NCI-H510A treated with DMSO at 0.1 percent for 48 hours (cell line): ENCODE data around the gene NEU2.

ENCODE experiments used
- DNase-seq: peaks from one replicate; lab custom pipeline; 2025; lab: John Stamatoyannopoulos, UW

The NEU2 gene

GRCh38 chr2:233076749-233077148 lies 44.3 kb downstream of the NEU2 start:
- no peak for DNase-seq

- no peak for DNase-seq
These were observed 47.0 kb downstream of the NEU2 start for GRCh38 chr2:233079473-233079877.

DNA sequence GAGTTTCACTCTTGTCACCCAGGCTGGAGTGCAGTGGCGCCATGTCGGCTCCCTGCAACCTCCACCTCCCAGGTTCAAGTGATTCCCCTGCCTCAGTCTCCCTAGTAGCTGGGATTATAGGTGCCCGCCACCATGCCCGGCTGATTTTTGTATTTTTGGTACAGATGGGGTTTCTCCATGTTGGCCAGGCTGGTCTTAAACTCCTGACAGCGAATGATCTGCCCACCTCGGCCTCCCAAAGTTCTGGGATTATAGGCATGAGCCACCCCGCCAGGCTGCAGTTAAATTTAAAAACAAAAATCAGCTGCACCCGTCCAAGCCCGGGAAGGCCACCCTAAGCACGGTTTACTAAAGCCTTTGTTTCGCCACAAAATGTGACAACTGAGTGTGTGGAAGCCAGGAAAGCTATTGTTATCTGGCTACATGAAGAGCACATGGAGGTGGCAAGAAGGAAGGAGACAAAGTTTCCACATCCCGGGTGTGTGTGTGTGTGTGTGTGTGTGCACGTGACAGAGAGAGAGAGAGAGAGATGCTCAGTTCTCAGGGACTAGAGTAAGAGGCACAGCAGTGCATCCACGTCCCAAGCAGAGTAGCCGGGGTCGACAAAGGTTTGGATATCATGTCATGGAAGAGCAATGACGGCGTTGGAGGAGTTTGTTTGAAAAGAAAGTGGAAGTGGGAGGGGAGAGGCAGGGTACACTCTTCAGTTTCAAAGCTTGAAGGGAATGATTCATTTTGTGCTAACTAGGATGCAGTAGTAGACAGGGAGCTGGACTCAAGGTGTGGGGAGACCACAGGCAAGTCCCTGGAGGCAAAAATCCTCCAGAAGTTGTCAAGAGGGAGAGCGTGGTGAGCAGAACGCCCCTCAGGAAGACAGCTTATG lies 47.7 kb downstream of the NEU2 start:
- no peak for DNase-seq

GRCh38 chr2:233080836-233081229 lies 48.4 kb downstream of the NEU2 start:
- no peak for DNase-seq

DNA sequence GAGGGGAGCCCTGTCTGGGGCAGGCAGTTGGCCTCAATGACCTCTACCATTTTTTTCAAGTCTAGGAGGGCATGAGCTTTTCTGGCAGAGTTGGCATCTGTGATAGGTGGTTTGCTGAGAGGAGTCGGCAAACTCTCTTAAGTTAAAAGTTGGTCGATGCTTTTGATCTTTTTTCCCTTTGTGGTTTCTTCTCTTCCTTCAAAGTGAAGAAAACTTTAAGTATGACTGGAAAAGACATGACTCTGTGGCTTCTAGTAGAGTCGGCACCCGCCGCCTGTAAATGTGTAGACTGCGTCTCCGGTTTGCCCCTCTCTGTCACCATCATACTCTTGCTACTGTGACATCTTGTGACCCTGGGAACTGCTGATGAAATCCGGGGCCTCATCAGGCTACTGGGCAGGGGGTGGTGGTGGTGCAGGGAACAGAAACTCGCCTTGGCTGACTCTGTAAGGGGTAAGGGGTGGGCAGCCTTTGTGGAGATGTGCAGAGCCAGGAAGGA lies 48.8 kb downstream of the NEU2 start:
- DNase-seq: no peak

DNA sequence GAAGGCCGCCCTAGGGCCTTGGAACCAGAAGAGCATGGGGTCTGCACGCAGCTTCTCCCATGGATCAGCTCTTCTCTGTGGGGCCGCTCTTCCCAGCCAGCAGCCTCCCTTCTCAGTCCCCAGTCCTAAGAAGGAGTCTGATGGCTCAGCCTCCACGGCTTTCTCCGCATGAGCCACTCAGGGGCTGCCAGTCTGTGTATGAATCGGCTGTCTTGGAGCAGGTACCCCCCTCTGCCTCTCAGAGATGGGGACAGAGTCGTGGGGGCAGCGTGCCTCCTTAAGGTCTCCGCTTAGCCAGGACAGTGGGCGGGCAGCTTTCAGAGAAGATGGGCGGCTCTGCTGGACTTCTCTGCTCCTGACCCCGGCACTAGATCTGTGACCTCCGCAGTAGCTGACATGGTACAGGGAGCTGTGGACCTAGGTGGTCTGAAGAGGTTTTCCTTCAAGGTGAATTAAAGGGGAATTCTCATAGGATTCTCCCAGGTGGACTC lies 49.3 kb downstream of the NEU2 start:
- no peak for DNase-seq

- no peak for DNase-seq
These were observed 49.9 kb downstream of the NEU2 start for GRCh38 chr2:233082222-233082930.

DNA sequence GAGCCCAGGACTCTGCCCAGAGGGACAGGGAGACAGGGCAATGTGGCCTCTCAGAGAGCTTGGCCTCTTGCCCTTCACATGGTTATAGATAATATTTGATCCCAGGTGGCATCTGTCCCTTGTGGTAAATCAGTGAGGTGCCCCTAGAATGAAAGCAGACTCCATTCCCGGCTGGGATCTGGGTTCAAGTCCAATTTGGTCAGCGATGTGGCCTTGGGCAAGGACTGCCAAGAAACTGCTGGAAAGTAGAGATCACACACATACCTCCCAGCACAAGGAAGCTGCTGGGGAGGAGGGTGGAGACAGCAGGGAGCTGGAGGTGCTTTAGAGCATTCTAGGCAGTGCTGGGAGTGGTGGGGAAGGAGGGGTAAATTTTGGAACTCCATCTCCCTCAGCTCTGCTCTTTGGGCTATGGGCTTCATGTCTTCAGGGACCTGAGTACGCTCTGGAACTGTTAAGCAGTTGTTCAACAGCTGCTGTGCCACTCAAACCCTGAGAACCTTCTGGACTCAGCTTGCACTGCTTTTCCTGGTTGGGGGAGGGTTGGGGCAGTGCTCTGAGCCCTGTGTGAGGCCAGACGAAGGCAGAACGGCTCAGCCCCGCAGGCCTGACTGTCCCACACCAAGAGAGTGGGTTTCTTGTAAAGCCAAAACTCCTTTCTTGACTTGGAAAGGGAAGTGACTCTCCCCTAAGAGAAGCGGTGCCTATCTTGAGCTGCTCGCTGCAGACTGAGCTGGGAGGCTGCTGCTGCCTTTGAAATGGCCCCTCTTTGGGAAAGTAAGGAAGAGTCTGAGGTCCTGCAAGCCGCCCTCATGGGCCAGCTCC lies 50.7 kb downstream of the NEU2 start:
- DNase-seq: no peak

DNA sequence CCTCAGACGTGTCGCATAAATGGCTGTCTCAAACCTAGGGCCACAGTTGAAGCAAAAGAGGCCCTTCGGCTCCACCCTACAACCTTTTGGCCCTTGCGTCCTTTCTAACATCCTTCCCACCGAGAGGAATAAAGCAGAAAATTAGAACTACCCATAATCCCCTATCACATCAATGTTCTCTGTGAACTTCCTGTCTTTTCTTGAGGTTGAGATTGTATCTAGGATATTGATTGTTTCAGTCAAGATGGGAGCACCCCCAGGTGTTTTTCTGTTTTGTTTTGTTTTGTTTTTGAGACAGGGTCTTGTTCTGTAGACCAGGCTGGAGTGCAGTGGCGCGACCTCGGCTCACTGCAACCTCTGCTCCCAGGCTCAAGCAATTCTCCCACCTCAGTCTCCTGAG lies 51.3 kb downstream of the NEU2 start:
- DNase-seq: no peak

DNA sequence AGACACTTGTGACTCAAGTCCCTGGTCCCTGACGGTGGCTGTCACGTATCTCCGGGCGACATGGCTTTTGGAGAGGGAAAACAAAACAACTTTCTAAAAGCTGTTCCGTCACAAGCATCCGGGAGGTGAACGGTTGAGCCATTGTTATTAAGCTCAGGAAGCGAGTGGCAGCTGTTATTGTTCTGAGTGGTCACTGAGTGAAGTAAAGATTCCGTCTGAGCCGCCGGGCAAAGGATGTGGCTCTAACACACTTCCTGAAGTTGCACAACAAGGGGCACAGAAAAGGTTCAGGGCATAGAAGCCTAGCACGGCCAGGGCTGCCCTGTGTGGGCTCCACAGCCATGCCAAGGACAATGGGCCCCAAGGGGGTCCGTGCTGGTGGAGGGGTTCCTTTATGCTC lies 52.0 kb downstream of the NEU2 start:
- DNase-seq: no peak
